GM18526 (cell line): Measurements from ENCODE around the gene COA1.

Experiments used
- POLR2A ChIP-seq: IDR thresholded peaks from 3 replicates; pipeline ENCODE4 v1.6.1; 2011; ENCODE audit not compliant: insufficient read length; ENCODE audit errors: extremely low read depth

The COA1 gene

DNA sequence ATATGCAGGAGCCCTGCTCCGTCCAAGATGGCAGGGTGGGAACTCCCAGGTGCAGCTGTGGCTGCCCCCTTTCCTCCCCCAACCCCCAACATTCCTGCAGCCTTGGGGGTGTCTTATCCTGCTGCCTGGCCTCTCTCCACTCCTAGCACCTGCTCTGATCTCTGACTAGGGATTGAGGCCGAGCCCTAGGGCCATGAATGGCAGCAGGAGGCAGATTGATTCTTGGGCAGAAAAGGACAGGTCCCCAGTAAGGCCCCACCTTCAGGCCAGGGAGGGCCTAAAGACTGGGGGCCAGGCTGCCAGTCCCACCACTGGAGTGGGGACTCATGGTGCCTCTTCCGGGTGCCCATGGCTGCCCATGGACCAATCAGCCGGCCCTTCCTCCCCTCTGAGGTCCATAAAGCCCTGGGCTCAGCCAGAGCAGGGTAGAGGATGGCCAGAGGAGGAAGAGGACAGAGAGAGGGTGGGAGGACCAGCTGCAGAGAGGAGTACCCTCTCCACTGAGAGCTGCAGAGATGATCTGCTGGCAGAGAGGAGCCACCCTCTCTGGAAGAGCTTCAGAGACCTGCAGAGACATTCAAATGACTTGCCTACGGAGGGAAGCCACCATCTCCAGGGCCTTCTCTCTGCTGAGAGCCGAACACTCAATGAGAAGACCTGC is 8.3 kb upstream of the COA1 start:
- TF ChIP-seq POLR2A, result no peak

DNA sequence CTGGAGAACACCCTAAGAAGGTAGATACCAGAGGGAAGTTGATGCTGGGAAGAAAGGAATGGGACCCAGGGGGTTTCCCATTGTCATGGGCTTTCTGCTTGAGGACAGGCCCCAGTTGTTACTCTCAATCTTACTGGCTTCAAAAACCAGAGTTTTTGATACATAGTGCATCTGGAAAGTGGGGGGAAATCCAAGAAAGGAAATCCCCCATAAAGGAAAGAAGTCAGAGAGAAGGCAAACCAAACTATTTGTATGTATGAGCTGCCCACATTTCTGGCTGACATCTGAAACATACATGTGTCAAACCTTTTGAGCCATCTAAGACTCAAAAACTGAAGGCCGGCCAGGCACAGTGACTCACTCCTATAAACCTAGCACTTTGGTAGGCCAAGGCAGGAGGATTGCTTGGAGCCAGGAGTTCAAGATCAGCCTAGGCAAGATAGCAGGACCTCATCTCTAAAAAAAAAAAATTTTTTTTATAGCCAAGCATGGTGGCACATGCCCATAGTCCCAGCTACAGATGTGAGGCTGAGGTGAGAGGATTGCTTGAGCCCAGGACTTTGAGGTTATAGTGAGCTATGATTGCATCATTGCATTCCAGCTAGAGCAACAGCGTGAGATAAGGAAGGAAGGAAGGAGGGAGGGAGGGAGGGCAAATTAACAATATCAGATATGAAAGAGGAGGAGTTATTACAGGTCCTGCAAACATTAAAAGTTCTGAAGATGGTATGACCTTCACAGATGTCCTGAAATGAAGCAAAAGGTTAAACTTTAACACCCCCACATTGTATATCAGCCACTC is 6.7 kb upstream of the COA1 start:
- TF ChIP-seq POLR2A, result no peak

DNA sequence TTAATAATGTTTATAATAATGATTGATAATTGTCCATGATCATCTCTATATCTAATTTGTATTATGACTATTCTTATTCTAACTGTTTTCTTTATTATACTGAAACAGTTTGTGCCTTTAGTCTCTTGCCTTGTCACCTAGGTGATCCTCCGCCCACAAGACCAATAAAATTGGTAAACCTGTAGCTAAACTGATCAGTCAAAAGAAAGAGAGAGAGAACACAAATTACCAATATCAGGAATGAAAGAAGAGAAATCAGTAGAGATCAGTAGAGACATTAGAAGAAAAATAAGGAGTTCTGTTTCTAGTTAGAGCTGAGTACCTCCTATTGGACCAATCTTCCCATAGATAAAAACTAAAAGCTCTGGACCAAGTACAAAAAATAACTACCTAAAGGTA is 6.1 kb upstream of the COA1 start:
- TF ChIP-seq POLR2A, result no peak

DNA sequence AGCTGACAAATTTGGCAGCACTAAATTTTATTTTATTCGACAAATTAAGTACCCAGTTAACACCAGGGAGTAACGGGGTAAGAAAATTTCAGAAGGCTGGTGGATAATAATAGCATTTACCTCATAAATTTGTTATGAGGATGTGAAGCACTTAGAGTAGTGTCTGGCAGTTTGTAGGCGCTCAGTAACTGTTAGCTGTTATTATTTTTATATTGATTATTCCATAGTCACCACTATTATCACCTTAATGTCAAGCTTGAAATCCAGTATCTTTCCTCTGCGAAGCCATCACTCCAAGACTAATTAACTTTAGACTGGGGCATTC is 563 bp upstream of the COA1 start:
- no peak for TF ChIP-seq POLR2A

DNA sequence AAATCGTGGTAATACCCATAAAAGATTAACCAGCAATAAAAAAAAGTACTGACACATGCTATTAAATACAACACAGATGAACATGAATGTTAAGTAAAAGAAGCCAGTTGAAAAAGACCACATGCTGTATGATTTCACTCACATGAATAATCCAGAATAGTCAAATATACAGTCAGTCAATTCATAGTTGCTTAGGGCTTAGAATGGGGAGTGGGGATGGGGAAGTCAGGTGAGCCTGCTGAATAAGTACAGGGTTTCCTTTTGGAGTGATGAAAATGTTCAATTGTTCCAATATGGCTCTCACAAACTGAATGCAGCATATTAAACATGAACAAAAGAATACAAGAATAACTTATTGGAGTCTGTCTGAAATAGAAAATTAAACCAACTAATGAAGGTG is 1.8 kb downstream of the COA1 start:
- TF ChIP-seq POLR2A, result no peak

DNA sequence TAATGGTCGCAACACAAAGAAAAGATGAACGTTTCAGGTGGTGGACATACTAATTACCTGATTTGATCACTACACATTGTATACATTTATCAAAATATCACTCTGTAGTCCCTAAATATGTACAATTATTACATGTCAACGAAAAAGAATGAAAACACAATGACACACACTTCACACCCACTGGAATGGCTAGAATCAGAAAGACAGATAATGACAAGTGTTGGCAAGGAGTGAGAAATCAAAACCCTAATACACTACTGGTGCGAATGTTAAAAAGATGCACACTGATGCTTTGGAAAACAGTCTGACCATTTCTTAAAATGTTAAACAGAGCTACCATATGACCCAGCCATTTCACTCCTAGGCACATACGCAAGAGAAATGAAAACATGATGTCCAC is 2.3 kb downstream of the COA1 start:
- TF ChIP-seq POLR2A, result no peak

DNA sequence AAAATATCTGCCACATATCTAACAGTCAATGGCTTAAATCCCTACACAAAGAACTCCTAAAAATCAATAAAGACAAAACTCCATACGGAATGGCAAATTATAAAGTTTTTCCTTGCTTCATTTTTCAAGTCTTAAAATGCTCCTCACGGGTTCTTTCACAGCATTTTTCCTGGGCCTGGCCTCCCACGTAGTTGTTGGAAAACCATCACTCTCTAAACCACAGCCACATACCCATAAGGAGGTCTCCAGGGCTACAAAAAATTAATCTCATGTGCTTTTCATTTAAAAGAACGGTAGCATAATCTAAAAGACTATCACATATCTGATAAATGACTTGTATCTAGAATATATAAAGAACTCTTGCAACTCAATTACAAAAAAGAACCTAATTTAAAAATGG is 2.9 kb downstream of the COA1 start:
- TF ChIP-seq POLR2A, result no peak

DNA sequence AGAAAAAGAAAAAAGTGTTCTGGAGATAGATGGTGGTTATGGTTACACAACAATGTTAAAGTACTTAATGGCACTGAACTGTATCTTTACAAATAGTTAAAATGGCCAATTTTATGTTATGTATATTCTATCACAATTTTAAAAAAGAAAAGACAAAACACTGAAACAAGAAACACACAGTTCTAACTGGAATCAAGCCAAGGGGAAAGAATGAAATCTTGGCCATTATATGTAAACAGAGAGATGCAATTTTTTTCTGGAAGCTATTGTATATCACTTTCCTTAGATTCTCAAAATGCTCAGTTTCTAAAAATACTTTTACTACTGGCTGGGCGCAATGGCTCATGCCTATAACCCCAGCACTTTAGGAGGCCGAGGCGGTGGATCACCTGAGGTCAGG is 4.1 kb downstream of the COA1 start:
- TF ChIP-seq POLR2A, result no peak

DNA sequence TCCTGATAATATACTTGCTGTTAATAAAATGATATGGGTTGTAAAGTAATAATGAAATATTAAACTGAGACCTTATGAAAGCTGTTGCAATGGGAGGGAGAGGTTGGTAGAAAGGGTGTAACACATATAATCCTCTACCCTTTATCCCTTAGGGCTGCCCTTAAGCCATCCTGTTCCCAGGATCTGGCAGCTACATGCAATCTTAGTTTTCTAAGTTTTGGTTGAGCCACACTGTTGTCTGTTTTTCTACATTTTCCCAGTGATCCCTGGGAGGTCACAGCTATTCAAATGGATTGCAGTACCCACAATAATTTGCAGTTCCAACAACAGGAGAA is 6.3 kb downstream of the COA1 start:
- no peak for TF ChIP-seq POLR2A

DNA sequence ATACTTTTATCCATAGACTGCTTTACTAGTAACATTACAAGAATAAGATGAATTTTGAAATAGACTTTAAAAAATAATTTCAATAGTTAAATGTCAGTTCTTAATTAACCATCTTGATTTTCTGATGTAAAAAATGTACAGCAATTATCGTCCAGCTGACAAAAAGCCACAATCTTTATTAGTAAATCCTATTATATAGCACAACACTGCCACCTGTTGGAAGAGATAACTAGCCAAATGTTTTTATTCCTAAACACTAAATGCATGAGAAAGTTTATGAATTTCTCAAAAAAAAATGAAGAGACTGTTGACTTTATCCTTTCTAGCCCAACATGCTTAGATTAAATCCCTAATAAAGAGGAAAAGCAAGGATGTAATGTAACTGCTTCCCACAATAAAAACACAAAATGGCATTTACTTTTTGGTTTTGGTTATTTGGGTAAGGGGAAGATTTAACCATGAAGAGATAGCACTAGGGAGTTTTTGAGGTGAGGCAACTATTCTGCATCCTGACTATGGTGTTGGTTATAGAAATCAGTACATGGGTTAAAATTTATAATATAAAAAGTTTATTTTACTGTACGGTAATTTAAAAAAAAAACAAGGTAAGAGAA is 8.0 kb downstream of the COA1 start:
- TF ChIP-seq POLR2A, result no peak

DNA sequence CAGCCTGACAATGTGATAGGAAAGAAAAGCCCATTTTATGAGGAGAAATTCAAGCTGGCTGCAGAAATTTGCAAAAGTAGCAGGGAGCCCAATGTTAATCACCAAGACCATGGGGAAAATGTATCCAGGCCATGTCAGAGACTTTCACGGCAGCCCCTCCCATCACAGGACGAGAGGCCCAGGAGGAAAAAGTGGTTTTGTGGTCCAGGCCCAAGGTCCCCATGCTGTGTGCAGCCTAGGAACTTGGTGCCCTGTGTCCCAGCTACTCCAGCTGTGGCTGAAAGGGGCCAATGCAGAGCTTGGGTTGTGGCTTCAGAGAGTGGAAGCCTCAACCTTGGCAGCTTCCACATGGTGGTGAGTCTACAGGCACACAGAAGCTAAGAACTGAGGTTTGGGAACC is 12.7 kb downstream of the COA1 start:
- TF ChIP-seq POLR2A, result no peak

DNA sequence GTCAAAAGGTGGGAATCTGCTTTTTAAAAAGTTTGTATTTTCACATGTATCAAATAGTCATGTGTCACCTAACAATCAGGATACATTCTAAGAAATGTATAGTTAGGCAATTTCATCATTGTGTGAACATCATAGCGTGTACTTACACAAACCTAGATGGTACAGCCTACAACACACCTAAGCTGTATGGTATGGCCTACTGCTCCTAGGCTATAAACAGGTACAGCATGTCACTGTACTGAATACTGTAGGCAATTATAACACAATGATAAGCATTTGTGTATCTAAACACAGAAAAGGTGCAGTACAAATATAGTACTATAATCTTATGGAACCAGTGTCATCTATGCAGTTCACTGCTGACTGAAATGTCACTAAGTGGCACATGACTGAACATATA is 17.8 kb downstream of the COA1 start:
- TF ChIP-seq POLR2A, result no peak

DNA sequence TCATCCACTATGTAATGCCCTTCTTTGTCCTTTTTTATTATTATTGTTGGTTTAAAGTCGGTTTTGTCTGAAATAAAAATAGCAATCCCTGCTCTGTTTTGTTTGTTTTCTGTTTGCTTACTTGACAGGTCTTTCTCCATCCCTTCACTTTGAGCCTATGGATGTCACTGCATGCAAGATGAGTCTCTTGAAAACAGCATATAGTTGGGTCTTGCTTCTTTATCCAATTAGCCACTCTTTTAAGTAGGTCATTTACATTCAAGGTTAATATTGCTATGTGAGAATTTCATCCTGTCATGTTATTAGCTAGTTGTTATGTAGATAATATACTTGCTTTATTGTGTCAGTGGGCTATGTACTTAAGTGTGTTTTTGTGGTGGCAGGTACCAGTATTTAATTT is 25.8 kb downstream of the COA1 start:
- TF ChIP-seq POLR2A, result no peak

DNA sequence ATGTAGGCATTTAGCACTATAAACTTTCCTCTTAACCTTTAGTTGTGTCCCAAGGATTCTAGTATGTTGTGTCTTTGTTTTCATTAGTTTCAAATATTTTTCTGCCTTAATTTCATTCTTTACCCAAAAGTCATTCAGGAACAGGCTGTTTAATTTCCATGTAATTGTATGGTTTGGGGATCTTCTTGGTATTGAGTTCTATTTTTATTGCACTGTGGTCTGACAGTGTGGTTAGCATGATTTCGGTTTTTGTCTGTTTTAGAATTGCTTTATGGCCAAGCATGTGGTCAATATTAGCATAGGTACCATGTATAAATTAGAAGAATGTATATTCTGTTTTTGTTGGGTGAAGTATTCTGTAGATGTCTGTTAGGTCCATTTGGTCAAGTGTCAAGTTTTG is 26.3 kb downstream of the COA1 start:
- no peak for TF ChIP-seq POLR2A

DNA sequence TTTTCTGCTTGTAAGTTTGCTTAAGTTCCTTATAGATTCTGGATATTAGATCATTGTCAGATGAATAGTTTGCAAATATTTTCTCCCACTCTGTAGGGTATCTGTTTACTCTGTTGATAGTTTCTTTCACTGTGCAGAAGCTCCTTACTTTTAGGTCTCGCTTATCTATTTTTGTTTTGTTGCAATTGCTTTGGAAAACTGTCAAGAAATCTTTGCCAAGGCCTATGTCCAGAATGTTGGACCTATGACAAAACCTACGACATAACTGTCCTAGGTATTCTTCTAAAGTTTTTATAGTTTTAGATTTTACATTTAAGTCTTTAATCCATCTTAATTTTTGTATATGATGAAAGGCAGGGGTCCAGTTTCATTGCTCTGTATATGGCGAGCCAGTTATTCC is 27.4 kb downstream of the COA1 start:
- no peak for TF ChIP-seq POLR2A

DNA sequence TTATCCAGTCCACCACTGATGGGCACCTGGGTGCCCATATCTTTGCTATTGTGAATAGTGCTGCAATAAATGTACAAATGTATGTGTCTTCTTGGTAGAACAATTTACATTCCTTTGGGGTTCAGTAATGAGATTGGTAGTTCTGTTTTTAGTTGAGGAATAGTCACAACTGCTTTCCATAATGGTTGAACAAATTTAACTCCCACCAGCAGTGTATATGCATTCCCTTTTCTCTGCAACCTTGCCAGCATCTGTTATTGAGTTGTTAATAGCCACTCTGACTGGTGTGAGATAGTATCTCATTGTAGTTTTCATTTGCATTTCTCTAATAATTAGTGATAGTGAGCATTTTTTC is 27.8 kb downstream of the COA1 start:
- TF ChIP-seq POLR2A, result no peak

DNA sequence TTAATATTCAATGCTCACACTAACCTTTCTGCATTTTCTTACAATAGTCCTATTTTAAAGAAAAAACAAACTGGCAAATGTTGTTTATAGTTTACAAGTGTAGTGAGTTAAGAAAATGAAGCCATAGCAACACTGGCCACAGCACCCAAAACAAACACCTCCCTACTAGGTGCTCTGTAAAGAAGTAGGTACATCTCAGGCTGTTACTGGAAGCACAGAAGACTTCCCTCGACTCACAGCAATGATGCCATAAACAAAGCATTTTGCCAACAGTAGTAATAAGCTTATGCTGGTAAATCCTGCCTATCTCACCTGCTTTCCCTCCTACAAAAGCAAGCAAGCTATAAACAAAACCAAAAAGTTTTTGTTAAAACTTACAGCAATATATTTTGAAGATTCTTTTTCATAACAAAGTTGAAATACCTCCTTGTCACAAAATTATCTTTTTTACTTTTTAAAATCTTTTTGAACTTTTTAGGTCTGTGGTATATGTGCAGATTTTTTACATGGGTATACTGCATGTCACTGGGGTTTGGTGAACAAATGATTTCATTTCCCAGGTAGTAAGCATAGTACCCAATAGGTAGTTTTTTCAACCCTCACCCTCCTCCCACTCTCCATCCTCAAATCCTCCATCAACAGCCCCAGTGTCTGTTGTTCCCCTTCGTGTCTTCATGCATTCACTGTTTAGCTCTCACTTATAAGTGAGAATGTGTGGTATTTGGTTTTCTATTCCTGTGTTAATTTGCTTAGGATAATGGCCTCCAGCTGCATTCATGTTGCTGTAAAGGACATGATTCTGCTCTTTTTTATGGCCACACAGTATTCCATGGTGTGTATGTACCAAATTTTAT is 28.4 kb downstream of the COA1 start:
- no peak for TF ChIP-seq POLR2A

DNA sequence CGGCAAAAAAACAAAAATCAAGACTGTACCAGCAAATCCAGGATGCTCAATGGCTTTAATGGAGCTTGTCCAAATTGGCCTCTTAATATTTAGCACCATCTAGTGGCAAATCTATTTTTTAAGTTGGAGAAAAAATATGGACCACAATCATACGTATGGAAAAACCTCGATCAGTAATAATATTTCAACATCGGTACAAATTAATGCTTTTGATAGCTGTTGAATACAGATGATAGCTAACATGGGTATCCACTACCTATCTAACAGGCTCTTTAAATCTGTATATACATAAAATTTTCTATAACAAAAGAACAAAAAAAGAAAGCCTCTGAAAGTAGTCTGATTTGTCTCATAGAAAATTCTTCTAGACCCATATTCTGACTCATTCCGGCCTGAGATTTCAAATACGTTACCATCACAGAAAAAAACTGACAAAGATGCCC is 29.2 kb downstream of the COA1 start:
- no peak for TF ChIP-seq POLR2A
